B cell (primary cell): Measurements from ENCODE around the gene AP1AR.

ENCODE experiments used
- EZH2 ChIP-seq: IDR thresholded peaks from 2 replicates; pipeline ENCODE4 v1.6.1; 2012; ENCODE audit warnings: borderline replicate concordance, low read depth, mild to moderate bottlenecking, moderate library complexity, low read length; ENCODE audit not compliant: insufficient read depth, poor library complexity, severe bottlenecking
- TF ChIP-seq, protein P1 (sequence below): fragments of 200-600 bp; IDR thresholded peaks from one replicate; pipeline ENCODE4 v1.8.0; 2022; ENCODE audit warnings: antibody characterized with exemption, mild to moderate bottlenecking

DNA sequence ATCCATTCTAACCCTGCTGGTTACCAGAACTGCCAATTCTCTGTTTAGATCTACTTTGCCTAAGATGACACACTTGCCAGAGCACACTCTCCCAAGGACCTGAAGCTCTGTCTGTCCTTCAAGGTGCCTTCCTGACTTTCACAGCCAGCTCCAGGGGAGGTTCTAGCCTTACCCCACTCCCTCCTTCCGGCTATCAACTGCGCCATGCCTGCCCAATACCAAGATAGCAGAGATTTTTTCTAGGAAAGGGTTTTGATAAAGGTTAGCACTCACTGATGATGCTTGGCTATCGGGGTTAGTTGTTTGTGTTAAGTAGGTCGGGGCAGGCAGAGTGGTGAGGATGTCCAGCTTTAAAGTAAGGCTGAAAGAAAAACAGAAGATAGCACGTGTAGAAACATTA is 79.9 kb downstream of the AP1AR start:
- TF ChIP-seq, protein P1, sequence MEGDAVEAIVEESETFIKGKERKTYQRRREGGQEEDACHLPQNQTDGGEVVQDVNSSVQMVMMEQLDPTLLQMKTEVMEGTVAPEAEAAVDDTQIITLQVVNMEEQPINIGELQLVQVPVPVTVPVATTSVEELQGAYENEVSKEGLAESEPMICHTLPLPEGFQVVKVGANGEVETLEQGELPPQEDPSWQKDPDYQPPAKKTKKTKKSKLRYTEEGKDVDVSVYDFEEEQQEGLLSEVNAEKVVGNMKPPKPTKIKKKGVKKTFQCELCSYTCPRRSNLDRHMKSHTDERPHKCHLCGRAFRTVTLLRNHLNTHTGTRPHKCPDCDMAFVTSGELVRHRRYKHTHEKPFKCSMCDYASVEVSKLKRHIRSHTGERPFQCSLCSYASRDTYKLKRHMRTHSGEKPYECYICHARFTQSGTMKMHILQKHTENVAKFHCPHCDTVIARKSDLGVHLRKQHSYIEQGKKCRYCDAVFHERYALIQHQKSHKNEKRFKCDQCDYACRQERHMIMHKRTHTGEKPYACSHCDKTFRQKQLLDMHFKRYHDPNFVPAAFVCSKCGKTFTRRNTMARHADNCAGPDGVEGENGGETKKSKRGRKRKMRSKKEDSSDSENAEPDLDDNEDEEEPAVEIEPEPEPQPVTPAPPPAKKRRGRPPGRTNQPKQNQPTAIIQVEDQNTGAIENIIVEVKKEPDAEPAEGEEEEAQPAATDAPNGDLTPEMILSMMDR = no peak
- no peak for TF ChIP-seq EZH2
